Measurements from ENCODE around the gene SYNE1. TPM values are rescaled to one million over a fixed set of nuclear protein-coding genes. Genes with fewer than 3 reads are reported as not detected.

SYNE1 gene
- total and polyA plus RNA-seq, 10 of the 15 experiments (the other 5 are each of a cell fraction or from before 2014, with no cell fraction given), result 2.3 to 28.7 (median 14.1) TPM

GRCh38 chr6:152085451-152085921 is 551.7 kb downstream of the SYNE1 start (continued):
- TF ChIP-seq RAD51 (IDR thresholded peaks at IDR 0.05) (no peak), SMARCA5 (IDR thresholded peaks at IDR 0.05) (no peak), BHLHE40 (IDR thresholded peaks at IDR 0.05; ENCODE audit: borderline replicate concordance in 1 of 2, low read depth in 2 of 2, low read length in 1 of 2) (no peak), MTA3 (IDR thresholded peaks at IDR 0.05; ENCODE audit: borderline replicate concordance, low read length) (no peak)

- Histone ChIP-seq H2AFZ (ENCODE audit: control insufficient read depth, low read depth, low read length) (no peak overlapping the region), H3K4me2 (ENCODE audit: control insufficient read depth, insufficient read depth) (no peak overlapping the region), H4K20me1 (ENCODE audit: control insufficient read depth, insufficient read depth) (no peaks in the 10 kb centered on the region), H3K4me1 (ENCODE audit: control insufficient read depth, insufficient read depth, low read length) (no peaks in the 10 kb centered on the region), H3K9me3 (replicated peaks; ENCODE audit: control insufficient read depth, insufficient read depth, low read length) (no peaks in the 10 kb centered on the region; the same call in 2 of the 3 replicates), H3K79me2 (ENCODE audit: control insufficient read depth, insufficient read depth, low read length) (no peaks in the 10 kb centered on the region), H3K36me3 (ENCODE audit: control insufficient read depth in 2 of 2, insufficient read depth in 2 of 2, low read length in 1 of 2) (no peaks in the 10 kb centered on the region), H3K4me3 (no peak overlapping the region), H3K9ac (ENCODE audit: control insufficient read depth, insufficient read depth, low read length) (no peak overlapping the region), H3K27me3 (replicated peaks in 1 of 2; ENCODE audit: control insufficient read depth in 2 of 2, insufficient read depth in 2 of 2, low read length in 1 of 2) (no peaks in the 10 kb centered on the region), H3K27ac (ENCODE audit: control insufficient read depth, insufficient read depth) (no peak overlapping the region)
- 53% methylated on average over 7 of the region's 7 CpGs for WGBS (ENCODE audit: insufficient coverage, insufficient replicate concordance, low lambda C conversion rate, missing lambda C conversion rate)
- ChIA-PET RAD21 (ENCODE audit: unreplicated experiment) (no interaction called here), SMC1A (ENCODE audit: uncharacterized antibody, unreplicated experiment) (no interaction called here), POLR2A (no interaction called here), CTCF (no interaction called here)
- ATAC-seq, result no peak
- no peak for FAIRE-seq
- intact Hi-C loops (cut with micrococcal nuclease; ENCODE audit: unreplicated experiment), result no loop called here
- DNase-seq (ENCODE audit: low read depth, low spot score), result no peak
- no peak for TF ChIP-seq PAX8 (IDR thresholded peaks at IDR 0.05)
- in situ Hi-C loops (cut with MboI), result no loop called here
- BruUV-seq (replicated peaks), result no TSS peak
Measured at GRCh38 chr6:152078804-152079203, 558.4 kb downstream of the SYNE1 start.

GRCh38 chr6:152078001-152078400 is 559.2 kb downstream of the SYNE1 start:
- ATAC-seq (no peak), FAIRE-seq (no peak), DNase-seq (ENCODE audit: low read depth, low spot score) (no peak)
- in situ Hi-C loops (cut with MboI) (no loop called here), intact Hi-C loops (cut with micrococcal nuclease; ENCODE audit: unreplicated experiment) (no loop called here)
- TF ChIP-seq PAX8 (IDR thresholded peaks at IDR 0.05) (no peak), NKRF (conservative IDR thresholded peaks at IDR 0.05) (no peak), RUNX3 (IDR thresholded peaks at IDR 0.05; ENCODE audit: low read length) (no peak), CREB1 (IDR thresholded peaks at IDR 0.05; ENCODE audit: low read depth) (no peak), KDM1A (IDR thresholded peaks at IDR 0.05; ENCODE audit: borderline replicate concordance) (no peak), CBX5 (IDR thresholded peaks at IDR 0.05; ENCODE audit: low read depth) (no peak), JUNB (IDR thresholded peaks at IDR 0.05) (no peak), ATF7 (IDR thresholded peaks at IDR 0.05; ENCODE audit: low read depth) (no peak), SIN3A (IDR thresholded peaks at IDR 0.05; ENCODE audit: low read depth, low read length) (no peak)
- RAD21 ChIA-PET (ENCODE audit: unreplicated experiment), result no interaction called here
- H3K4me1 ChIP-seq (ENCODE audit: control insufficient read depth, insufficient read depth, low read length), result no peaks in the 10 kb centered on the region
- POLR2A ChIA-PET, result no interaction called here
- H3K9ac ChIP-seq (ENCODE audit: control insufficient read depth, insufficient read depth, low read length), result no peak overlapping the region
- H3K79me2 ChIP-seq (ENCODE audit: control insufficient read depth, insufficient read depth, low read length), result no peaks in the 10 kb centered on the region
- no peak overlapping the region for H2AFZ ChIP-seq (ENCODE audit: control insufficient read depth, low read depth, low read length)
- BruUV-seq (replicated peaks), result no TSS peak
- CTCF ChIA-PET, result interaction anchor here (0.7 kb wide), 1 partner anchor 9 kb away, joined by 3 read pairs; no protein-coding TSS in a partner anchor
- H4K20me1 ChIP-seq (ENCODE audit: control insufficient read depth, insufficient read depth), result no peaks in the 10 kb centered on the region
- H3K36me3 ChIP-seq (ENCODE audit: control insufficient read depth in 2 of 2, insufficient read depth in 2 of 2, low read length in 1 of 2), result no peaks in the 10 kb centered on the region
- SMC1A ChIA-PET (ENCODE audit: uncharacterized antibody, unreplicated experiment), result no interaction called here
- no peak overlapping the region for H3K4me3 ChIP-seq
- WGBS (ENCODE audit: insufficient coverage, insufficient replicate concordance, low lambda C conversion rate, missing lambda C conversion rate), result 50% methylated on average over 4 of the region's 4 CpGs
- H3K9me3 ChIP-seq (replicated peaks; ENCODE audit: control insufficient read depth, insufficient read depth, low read length), result no peaks in the 10 kb centered on the region; the same call in 2 of the 3 replicates
- H3K27ac ChIP-seq (ENCODE audit: control insufficient read depth, insufficient read depth), result no peak overlapping the region
- H3K27me3 ChIP-seq (replicated peaks in 1 of 2; ENCODE audit: control insufficient read depth in 2 of 2, insufficient read depth in 2 of 2, low read length in 1 of 2), result no peaks in the 10 kb centered on the region
- H3K4me2 ChIP-seq (ENCODE audit: control insufficient read depth, insufficient read depth), result no peak overlapping the region
